Stimulated activated naive CD8-positive, alpha-beta T cell treated with anti-CD3 and anti-CD28 coated beads, Interleukin-15, amount 100 ng/mL, for 72 hours (primary cell): ENCODE results near the gene OLFML3.
A peak's percentile ranks its signal among the peaks of the same experiment; 100 is the strongest.

ENCODE experiments used
- ATAC-seq: fragments of 150-1000 bp; cut with Tn5 transposase; 2 replicates; pipeline ENCODE4 v1.10.0; 2021; ENCODE audit warnings: mild to moderate bottlenecking, moderate library complexity
- DNase-seq, 2 donors: peaks; one replicate each; pipeline ENCODE4 v3.0.0; 2021 to 2022
- H3K27ac Mint-ChIP-seq, 2 donors: one replicate each; pipeline ENCODE4 v1.8.0; 2022; ENCODE audit warnings: mild to moderate bottlenecking in 2 of 2, mixed read lengths in 2 of 2, moderate library complexity in 2 of 2
- H3K27me3 Mint-ChIP-seq: one replicate; pipeline ENCODE4 v1.8.0; 2022; ENCODE audit warnings: mixed read lengths
- H3K4me1 Mint-ChIP-seq: one replicate; pipeline ENCODE4 v1.8.0; 2022; ENCODE audit warnings: mild to moderate bottlenecking, mixed read lengths
- H3K4me3 Mint-ChIP-seq, 2 donors: one replicate each; pipeline ENCODE4 v1.8.0; 2022; ENCODE audit warnings: mild to moderate bottlenecking in 2 of 2, mixed read lengths in 2 of 2, moderate library complexity in 1 of 2
- H3K9me3 Mint-ChIP-seq, 2 donors: one replicate each; pipeline ENCODE4 v1.8.0; 2022; ENCODE audit warnings: mixed read lengths in 2 of 2

OLFML3 gene

GRCh38 chr1:113975211-113975895 lies 3.9 kb upstream of the OLFML3 start:
- H3K27ac Mint-ChIP-seq, result peak overlapping the region in 1 of 2 donors; percentile 61
- H3K27me3 Mint-ChIP-seq, result no peaks in the 10 kb centered on the region
- peaks cover 57% of the 10 kb centered on the region for H3K4me1 Mint-ChIP-seq
- peak; percentile 13 to 29 for DNase-seq
- H3K9me3 Mint-ChIP-seq, result no peaks in the 10 kb centered on the region
- ATAC-seq, result peak; percentile 93
- H3K4me3 Mint-ChIP-seq, result peak overlapping the region in 1 of 2 donors; percentile 44

GRCh38 chr1:113976609-113977278 lies 2.5 kb upstream of the OLFML3 start:
- no peaks in the 10 kb centered on the region for H3K27me3 Mint-ChIP-seq
- no peak overlapping the region for H3K4me3 Mint-ChIP-seq
- DNase-seq (no peak), ATAC-seq (no peak)
- peaks cover 57% of the 10 kb centered on the region for H3K4me1 Mint-ChIP-seq
- no peak overlapping the region for H3K27ac Mint-ChIP-seq
- no peaks in the 10 kb centered on the region for H3K9me3 Mint-ChIP-seq

GRCh38 chr1:113977906-113978305 lies 1.4 kb upstream of the OLFML3 start:
- Mint-ChIP-seq H3K27me3 (no peaks in the 10 kb centered on the region), H3K9me3 (no peaks in the 10 kb centered on the region), H3K27ac (no peak overlapping the region), H3K4me3 (no peak overlapping the region), H3K4me1 (peaks cover 62% of the 10 kb centered on the region)
- no peak for DNase-seq
- no peak for ATAC-seq

DNA sequence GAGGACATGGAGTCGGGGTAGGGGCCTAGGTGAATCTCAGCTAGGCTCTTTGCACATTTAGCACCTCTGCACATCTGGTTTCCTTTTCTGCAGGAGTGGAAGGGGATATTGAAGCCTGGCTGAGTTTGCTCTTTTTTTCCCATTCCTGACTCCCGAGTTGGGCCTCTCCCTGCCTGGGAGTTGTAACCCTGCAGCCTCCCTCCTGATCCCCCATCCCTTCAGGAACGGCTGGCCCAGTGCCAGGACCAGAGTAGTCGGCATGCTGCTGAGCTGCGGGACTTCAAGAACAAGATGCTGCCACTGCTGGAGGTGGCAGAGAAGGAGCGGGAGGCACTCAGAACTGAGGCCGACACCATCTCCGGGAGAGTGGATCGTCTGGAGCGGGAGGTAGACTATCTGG lies 836 bp downstream of the OLFML3 start:
- H3K4me1 Mint-ChIP-seq, result peaks cover 50% of the 10 kb centered on the region
- H3K27me3 Mint-ChIP-seq, result no peaks in the 10 kb centered on the region
- H3K9me3 Mint-ChIP-seq, result no peaks in the 10 kb centered on the region
- H3K4me3 Mint-ChIP-seq, result no peak overlapping the region
- DNase-seq (no peak), ATAC-seq (no peak)
- no peak overlapping the region for H3K27ac Mint-ChIP-seq

GRCh38 chr1:113981962-113982931 lies 3.0 kb downstream of the OLFML3 start:
- no peak overlapping the region for H3K4me3 Mint-ChIP-seq
- DNase-seq, result no peak

GRCh38 chr1:113982949-113983348 lies 3.7 kb downstream of the OLFML3 start:
- H3K4me1 Mint-ChIP-seq, result peaks cover 21% of the 10 kb centered on the region
- peak overlapping the region in 1 of 2 donors; percentile 57 for H3K27ac Mint-ChIP-seq
- DNase-seq (no peak), ATAC-seq (no peak)
- H3K27me3 Mint-ChIP-seq, result no peaks in the 10 kb centered on the region
- H3K9me3 Mint-ChIP-seq, result peaks cover 0 to 5% of the 10 kb centered on the region in 2 donors
- H3K4me3 Mint-ChIP-seq, result no peak overlapping the region

More at GRCh38 chr1:113981962-113982931, 3.0 kb downstream of the OLFML3 start:
- Mint-ChIP-seq H3K9me3 (peaks cover 0 to under 1% of the 10 kb centered on the region in 2 donors), H3K27me3 (no peaks in the 10 kb centered on the region), H3K27ac (peak overlapping the region in 1 of 2 donors; percentile 57), H3K4me1 (peaks cover 28% of the 10 kb centered on the region)
- no peak for ATAC-seq

- Mint-ChIP-seq H3K9me3 (peaks cover 0 to 5% of the 10 kb centered on the region in 2 donors), H3K4me3 (no peak overlapping the region), H3K27me3 (no peaks in the 10 kb centered on the region), H3K27ac (no peak overlapping the region), H3K4me1 (peaks cover 17% of the 10 kb centered on the region)
- DNase-seq, result no peak
- ATAC-seq, result no peak
Observed at GRCh38 chr1:113983391-113983790, 4.1 kb downstream of the OLFML3 start.

- no peak for DNase-seq
- H3K27ac Mint-ChIP-seq, result no peak overlapping the region
- H3K9me3 Mint-ChIP-seq, result peaks cover 3 to 5% of the 10 kb centered on the region in 2 donors
- H3K4me3 Mint-ChIP-seq, result no peak overlapping the region
- H3K4me1 Mint-ChIP-seq, result peaks cover 13% of the 10 kb centered on the region
- H3K27me3 Mint-ChIP-seq, result no peaks in the 10 kb centered on the region
- no peak for ATAC-seq
Observed at GRCh38 chr1:113983826-113984225, 4.6 kb downstream of the OLFML3 start.

DNA sequence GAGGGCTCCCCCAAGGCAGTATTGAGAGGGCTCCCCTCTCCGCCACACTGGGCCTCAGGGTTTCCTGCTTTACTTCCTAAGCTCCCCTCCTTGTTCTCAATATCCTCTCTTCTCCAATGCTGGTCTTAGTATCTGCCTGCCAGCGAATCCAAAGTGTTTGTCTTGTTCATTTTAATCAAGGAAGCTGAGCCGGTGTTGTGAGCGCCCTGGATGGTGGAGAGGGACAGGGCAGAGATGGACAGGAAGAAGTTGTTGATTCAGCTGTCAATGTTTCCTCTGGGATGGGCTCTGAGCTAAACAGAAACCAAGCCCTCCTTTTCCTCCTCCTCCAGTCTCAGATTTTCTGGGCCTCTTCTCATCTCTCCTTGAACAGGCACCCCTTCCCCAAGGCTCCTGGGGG lies 5.4 kb downstream of the OLFML3 start:
- Mint-ChIP-seq H3K9me3 (peaks cover 5 to 7% of the 10 kb centered on the region in 2 donors), H3K4me1 (peaks cover 6% of the 10 kb centered on the region), H3K27me3 (no peaks in the 10 kb centered on the region), H3K4me3 (no peak overlapping the region), H3K27ac (no peak overlapping the region)
- DNase-seq, result no peak
- no peak for ATAC-seq

- no peak for DNase-seq
- Mint-ChIP-seq H3K27ac (no peak overlapping the region), H3K9me3 (peaks cover 5 to 7% of the 10 kb centered on the region in 2 donors), H3K4me3 (no peak overlapping the region), H3K27me3 (no peaks in the 10 kb centered on the region), H3K4me1 (peaks cover 6% of the 10 kb centered on the region)
- no peak for ATAC-seq
Observed at GRCh38 chr1:113986802-113987201, 7.5 kb downstream of the OLFML3 start.

DNA sequence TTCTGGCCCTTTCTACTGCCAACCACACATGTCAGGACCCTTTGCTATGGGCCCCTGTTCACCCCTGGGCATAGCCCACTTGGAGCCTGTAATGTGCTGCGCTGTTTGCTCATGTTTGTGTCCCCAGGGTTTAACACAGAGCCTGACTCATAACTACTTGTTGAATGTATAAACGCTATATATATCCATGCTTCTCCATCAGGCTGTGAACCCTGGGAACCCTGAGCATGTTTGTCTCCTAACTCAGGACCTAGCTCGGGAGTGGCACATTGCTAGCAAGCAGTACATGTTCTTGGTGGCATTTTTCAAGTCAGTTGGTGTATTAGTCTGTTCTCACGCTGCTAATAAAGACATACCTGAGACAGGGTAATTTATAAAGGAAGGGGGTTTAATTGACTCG lies 8.0 kb downstream of the OLFML3 start:
- H3K27me3 Mint-ChIP-seq, result no peaks in the 10 kb centered on the region
- no peak for ATAC-seq
- peaks cover 6% of the 10 kb centered on the region for H3K4me1 Mint-ChIP-seq
- no peak overlapping the region for H3K27ac Mint-ChIP-seq
- H3K4me3 Mint-ChIP-seq, result no peak overlapping the region
- no peak for DNase-seq
- peaks cover 5 to 7% of the 10 kb centered on the region in 2 donors for H3K9me3 Mint-ChIP-seq

DNA sequence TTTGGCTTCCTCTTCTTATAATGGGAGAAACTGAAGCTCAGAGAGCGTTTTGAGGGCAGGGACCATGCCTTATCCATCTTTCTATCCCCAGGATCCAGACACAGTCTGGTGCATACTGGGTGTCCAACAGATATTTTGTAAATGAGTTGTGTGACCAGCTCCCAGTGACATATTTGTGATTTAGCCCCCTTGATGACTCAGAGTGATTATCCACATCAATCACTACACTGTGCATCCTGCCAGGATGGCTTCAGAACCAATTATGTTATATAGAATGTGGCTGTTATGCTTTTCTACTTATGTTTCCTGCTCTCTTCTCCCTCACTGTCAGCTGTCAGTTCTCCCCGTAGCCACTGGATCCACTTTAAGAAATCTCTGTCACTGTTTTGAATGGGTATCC lies 11.3 kb downstream of the OLFML3 start:
- H3K4me1 Mint-ChIP-seq, result no peaks in the 10 kb centered on the region
- no peak for DNase-seq
- no peak overlapping the region for H3K27ac Mint-ChIP-seq
- no peaks in the 10 kb centered on the region for H3K27me3 Mint-ChIP-seq
- peaks cover 20 to 24% of the 10 kb centered on the region in 2 donors for H3K9me3 Mint-ChIP-seq
- ATAC-seq, result no peak
- no peak overlapping the region for H3K4me3 Mint-ChIP-seq

- peaks cover 21 to 29% of the 10 kb centered on the region in 2 donors for H3K9me3 Mint-ChIP-seq
- H3K27me3 Mint-ChIP-seq, result no peaks in the 10 kb centered on the region
- ATAC-seq (no peak), DNase-seq (no peak)
- H3K4me1 Mint-ChIP-seq, result no peaks in the 10 kb centered on the region
- H3K4me3 Mint-ChIP-seq, result no peak overlapping the region
- H3K27ac Mint-ChIP-seq, result no peak overlapping the region
Observed at GRCh38 chr1:113990961-113991360, 11.7 kb downstream of the OLFML3 start.

DNA sequence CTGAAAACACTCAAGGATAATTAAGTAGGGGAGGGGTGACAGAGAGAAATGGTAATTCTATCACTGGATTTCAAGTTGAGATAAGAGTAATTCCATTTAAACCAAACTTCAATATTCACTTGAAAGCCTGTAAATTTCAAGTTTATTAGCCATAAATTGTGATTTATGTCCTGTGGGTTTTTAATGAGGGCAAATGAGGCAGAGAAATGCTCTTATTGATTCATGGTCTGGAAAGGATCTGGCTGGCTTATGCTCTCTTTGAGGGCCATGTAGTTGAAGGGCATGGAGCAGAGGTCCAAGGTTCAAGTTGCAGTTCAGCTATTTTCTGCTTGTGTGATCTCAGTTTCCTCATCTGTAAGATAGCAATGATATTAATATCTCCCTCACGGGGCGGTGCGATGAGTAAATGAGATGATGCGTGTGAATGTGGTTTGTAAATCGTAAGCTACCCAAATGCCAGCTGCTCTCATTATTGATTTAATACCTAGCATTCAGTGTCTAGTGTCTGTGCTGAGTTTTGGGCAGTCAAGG lies 12.3 kb downstream of the OLFML3 start:
- H3K27me3 Mint-ChIP-seq, result no peaks in the 10 kb centered on the region
- ATAC-seq (no peak), DNase-seq (no peak)
- peaks cover 21 to 30% of the 10 kb centered on the region in 2 donors for H3K9me3 Mint-ChIP-seq
- no peaks in the 10 kb centered on the region for H3K4me1 Mint-ChIP-seq
- no peak overlapping the region for H3K27ac Mint-ChIP-seq
- no peak overlapping the region for H3K4me3 Mint-ChIP-seq

GRCh38 chr1:113993072-113993471 lies 13.8 kb downstream of the OLFML3 start:
- H3K9me3 Mint-ChIP-seq, result peaks cover 16 to 30% of the 10 kb centered on the region in 2 donors
- H3K27ac Mint-ChIP-seq, result no peak overlapping the region
- ATAC-seq, result no peak
- DNase-seq, result no peak
- peaks cover 1% of the 10 kb centered on the region for H3K4me1 Mint-ChIP-seq
- no peak overlapping the region for H3K4me3 Mint-ChIP-seq
- H3K27me3 Mint-ChIP-seq, result peaks cover 3% of the 10 kb centered on the region
